ENCODE results near the gene SNX18.
A peak's percentile ranks its signal among the peaks of the same experiment; 100 is the strongest.
"Not testable (repeated sequence)": the region's sequence is repeated elsewhere in the genome, so short reads cannot be mapped to it uniquely, and the experiment has no call there.

SNX18 gene, protein sequence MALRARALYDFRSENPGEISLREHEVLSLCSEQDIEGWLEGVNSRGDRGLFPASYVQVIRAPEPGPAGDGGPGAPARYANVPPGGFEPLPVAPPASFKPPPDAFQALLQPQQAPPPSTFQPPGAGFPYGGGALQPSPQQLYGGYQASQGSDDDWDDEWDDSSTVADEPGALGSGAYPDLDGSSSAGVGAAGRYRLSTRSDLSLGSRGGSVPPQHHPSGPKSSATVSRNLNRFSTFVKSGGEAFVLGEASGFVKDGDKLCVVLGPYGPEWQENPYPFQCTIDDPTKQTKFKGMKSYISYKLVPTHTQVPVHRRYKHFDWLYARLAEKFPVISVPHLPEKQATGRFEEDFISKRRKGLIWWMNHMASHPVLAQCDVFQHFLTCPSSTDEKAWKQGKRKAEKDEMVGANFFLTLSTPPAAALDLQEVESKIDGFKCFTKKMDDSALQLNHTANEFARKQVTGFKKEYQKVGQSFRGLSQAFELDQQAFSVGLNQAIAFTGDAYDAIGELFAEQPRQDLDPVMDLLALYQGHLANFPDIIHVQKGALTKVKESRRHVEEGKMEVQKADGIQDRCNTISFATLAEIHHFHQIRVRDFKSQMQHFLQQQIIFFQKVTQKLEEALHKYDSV

GRCh38 chr5:54517512-54518145 is at the start of gene SNX18:
Gene SNX18 (plus strand): TSS chr5:54517759. CDS start chr5:54517953, 194 bp downstream.
- DNase-seq: peak; percentile 93

DNA sequence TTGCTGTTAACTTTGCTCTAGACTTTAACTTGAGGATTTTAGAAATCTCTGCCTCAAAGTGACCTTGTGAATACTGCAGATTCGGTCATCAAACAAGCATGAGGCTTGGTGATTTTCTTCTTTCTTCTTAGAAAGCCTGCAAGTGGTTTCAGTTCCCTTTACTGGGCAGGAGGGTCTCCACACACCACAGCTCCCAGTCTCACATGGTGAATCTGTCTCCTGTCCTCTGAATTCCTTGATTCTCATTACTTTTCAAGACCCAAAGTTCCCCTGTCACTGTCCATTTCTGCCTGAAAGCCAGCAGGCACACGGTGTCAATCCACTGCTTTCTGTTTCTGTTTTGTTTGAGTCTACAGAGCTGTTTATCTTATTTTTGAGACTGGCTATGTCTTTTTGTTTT is 47.9 kb upstream of the SNX18 start:
- DNase-seq: no peak

DNA sequence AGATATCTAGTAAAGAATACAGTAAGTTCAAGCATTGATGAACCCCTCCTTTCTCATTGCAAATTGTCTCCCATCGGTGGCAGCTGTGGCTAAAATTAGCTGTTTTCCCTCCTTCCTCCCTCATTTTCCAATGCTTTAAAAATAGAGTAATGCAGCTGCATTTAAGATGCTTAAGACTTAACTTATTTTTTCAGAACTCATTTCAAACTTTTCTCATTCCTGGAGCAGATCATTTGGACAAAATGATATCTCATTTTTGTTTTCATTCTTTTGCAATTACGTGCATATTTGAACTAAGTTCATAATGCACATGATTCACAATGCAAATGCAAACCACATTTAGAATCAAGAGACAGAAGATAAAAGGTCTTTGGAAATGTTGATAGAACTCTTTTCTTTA is 47.4 kb upstream of the SNX18 start:
- no peak for DNase-seq

- DNase-seq: no peak
Measured at GRCh38 chr5:54470677-54471076, 46.9 kb upstream of the SNX18 start.

GRCh38 chr5:54471398-54471797 is 46.2 kb upstream of the SNX18 start:
- no peak for DNase-seq

- DNase-seq: no peak
Measured at GRCh38 chr5:54476682-54477081, 40.9 kb upstream of the SNX18 start.

- DNase-seq: no peak
Measured at GRCh38 chr5:54477941-54478478, 39.5 kb upstream of the SNX18 start.

DNA sequence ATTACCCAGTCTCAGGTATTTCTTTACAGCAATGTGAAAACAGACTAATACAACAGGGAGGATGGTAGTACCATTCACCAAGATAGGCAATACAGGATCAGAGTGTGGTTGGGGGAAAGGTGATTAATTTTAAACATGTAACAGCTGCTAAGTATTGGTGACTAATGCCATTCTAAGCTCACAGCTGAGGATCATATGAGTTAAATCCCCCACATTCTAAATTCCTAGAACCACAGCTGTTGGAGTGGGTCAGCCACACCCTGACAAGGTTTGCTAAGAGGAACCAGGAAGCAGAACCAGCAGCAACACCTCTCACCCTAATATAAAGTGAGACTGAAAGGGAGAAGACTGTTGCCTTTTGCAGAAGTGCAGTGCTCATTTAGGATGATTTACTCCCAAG is 37.3 kb upstream of the SNX18 start:
- no peak for DNase-seq

- no peak for DNase-seq
Measured at GRCh38 chr5:54484219-54484894, 33.2 kb upstream of the SNX18 start.

GRCh38 chr5:54485659-54486058 is 31.9 kb upstream of the SNX18 start:
- not testable (repeated sequence) for DNase-seq

- not testable (repeated sequence) for DNase-seq
Measured at GRCh38 chr5:54489648-54489979, 27.9 kb upstream of the SNX18 start.

GRCh38 chr5:54491326-54491725 is 26.2 kb upstream of the SNX18 start:
- no peak for DNase-seq

DNA sequence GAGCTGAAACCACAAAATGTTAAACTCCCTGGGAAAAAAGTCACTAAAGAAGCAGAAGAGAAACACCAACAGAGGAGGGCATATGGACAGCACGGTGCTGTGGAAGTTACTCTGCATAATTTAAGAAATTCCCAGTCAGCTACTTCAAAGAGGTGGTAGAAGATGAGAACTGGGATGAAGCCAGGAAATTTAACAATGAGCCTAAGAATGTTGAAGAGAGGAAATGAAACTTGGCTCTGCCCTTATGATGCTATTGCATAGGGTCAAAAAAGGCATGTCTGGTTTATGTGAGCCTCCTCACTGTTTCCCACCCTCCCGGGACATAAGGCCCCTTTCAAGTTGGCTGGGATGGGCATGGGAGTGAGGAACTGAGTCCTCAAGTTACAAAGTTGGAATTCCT is 25.4 kb upstream of the SNX18 start:
- DNase-seq: no peak

DNA sequence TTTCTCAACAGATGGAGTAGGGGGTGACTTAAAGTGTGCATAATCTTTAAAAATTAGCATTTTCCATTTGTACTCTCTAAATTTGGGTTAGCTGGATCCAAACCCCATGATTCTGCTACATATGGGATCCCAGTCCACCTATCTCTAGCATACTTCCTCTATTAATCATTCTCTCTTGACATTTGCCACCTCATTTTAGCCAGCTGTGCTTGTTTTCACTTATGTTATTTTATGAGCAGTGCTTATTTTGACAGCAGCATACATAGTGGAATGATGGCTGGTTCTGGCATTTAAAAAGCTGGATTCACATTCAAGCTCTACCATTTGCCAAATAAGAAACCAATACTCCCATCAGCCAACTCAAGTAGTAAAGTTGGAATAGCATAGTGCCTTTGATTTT is 22.5 kb upstream of the SNX18 start:
- DNase-seq: no peak

GRCh38 chr5:54514291-54514690 is 3.3 kb upstream of the SNX18 start:
- DNase-seq: no peak

GRCh38 chr5:54514841-54515432 is 2.6 kb upstream of the SNX18 start:
- DNase-seq: no peak

DNA sequence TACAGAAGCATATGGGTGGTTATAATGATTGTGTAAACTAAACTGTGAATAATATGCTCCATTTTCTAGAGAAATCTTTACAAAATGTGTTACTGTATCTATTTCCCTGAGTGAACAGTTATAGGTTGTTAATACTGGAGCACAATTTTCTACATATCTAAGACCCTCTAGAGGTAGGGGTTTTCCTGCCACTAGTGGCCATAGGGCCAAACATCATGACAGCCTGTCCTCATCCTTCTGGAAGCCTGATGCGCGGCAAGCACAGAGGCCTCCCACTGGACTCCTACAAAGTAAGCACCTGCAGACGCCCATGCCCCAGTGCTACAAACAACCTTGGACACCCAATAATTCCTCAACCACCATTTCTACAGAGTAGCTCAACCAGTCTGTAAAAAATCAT is 1.9 kb upstream of the SNX18 start:
- DNase-seq: no peak

GRCh38 chr5:54516051-54516655 is 1.4 kb upstream of the SNX18 start:
- DNase-seq: no peak

DNA sequence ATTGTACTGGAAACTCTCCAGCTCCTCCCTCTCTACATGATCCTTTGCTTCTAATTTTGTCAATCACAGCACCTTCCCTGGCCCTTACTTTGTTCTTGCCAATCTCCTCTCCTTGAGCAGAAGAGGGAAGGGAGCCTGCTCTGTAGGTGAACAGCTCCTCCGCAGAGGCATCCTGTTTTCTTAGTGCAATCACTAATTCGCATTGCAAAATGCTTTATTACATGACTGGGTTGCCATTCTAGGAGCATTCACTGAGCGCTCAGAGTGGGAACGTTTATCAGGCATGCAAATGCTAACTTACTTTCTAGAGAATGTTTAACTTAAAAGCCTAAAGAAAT is 416 bp upstream of the SNX18 start:
- no peak for DNase-seq

GRCh38 chr5:54518146-54518817 is 723 bp downstream of the SNX18 start:
- DNase-seq: peak; percentile 62

DNA sequence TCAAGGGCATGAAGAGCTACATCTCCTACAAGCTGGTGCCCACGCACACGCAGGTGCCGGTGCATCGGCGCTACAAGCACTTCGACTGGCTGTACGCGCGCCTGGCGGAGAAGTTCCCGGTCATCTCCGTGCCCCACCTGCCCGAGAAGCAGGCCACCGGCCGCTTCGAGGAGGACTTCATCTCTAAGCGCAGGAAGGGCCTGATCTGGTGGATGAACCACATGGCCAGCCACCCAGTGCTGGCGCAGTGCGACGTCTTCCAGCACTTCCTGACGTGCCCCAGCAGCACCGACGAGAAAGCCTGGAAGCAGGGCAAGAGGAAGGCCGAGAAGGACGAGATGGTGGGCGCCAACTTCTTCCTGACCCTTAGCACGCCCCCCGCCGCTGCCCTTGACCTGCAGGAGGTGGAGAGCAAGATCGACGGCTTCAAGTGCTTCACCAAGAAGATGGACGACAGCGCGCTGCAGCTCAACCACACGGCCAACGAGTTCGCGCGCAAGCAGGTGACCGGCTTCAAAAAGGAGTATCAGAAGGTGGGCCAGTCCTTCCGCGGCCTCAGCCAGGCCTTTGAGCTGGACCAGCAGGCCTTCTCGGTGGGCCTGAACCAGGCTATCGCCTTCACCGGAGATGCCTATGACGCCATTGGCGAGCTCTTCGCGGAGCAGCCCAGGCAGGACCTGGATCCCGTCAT is 1.4 kb downstream of the SNX18 start:
- no peak for DNase-seq

DNA sequence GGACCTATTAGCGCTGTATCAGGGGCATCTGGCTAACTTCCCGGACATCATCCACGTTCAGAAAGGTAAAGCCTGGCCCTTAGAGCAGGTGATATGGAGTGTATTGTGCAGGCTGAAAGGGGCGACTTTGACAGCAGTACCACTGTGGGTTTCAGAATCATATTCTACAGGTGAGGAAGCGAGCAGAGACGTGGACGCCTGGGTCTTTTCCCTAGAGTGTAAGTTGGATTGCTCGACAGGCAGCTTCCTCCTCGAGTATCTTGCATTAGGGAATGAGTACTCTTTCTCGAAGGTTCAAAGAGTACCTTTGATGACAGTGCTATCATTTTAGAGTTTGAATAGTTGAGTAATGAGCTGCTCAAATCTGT is 1.9 kb downstream of the SNX18 start:
- DNase-seq: no peak
